Suprapubic skin (tissue), 4 donors: ENCODE results near the gene ADORA3.

Source experiments
- EP300 ChIP-seq: sonication (generic); formaldehyde crosslinking; IDR thresholded peaks from one replicate; pipeline ENCODE4 v1.6.1; 2017; ENCODE audit warnings: antibody characterized with exemption
- POLR2A ChIP-seq, 2 donors: fragments of 450-650 bp; IDR thresholded peaks; one replicate each; pipeline ENCODE4 v1.6.1; 2017; ENCODE audit warnings: antibody characterized with exemption in 2 of 2, mild to moderate bottlenecking in 2 of 2, moderate library complexity in 2 of 2
- POLR2AphosphoS5 ChIP-seq, 3 donors: sonication (generic); formaldehyde crosslinking; IDR thresholded peaks; one replicate each; pipeline ENCODE4 v1.6.1; 2017; ENCODE audit warnings: antibody characterized with exemption in 3 of 3
- TF ChIP-seq, protein P1 (sequence below), 2 donors: fragments of 200-600 bp in 1 of 2; fragments of 450-650 bp in 1 of 2; sonication (generic) in 1 of 2; IDR thresholded peaks; one replicate each; pipeline ENCODE4 v1.5.1; 2016 to 2019; ENCODE audit warnings: antibody characterized with exemption in 2 of 2, mild to moderate bottlenecking in 1 of 2, moderate library complexity in 1 of 2

GRCh38 chr1:111468717-111469100, 34.7 kb downstream of the ADORA3 start:
- TF ChIP-seq, protein P1, sequence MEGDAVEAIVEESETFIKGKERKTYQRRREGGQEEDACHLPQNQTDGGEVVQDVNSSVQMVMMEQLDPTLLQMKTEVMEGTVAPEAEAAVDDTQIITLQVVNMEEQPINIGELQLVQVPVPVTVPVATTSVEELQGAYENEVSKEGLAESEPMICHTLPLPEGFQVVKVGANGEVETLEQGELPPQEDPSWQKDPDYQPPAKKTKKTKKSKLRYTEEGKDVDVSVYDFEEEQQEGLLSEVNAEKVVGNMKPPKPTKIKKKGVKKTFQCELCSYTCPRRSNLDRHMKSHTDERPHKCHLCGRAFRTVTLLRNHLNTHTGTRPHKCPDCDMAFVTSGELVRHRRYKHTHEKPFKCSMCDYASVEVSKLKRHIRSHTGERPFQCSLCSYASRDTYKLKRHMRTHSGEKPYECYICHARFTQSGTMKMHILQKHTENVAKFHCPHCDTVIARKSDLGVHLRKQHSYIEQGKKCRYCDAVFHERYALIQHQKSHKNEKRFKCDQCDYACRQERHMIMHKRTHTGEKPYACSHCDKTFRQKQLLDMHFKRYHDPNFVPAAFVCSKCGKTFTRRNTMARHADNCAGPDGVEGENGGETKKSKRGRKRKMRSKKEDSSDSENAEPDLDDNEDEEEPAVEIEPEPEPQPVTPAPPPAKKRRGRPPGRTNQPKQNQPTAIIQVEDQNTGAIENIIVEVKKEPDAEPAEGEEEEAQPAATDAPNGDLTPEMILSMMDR (IDR thresholded peaks at IDR 0.05), result no peak
- TF ChIP-seq POLR2A (IDR thresholded peaks at IDR 0.05), result no peak
- no peak for TF ChIP-seq POLR2AphosphoS5 (IDR thresholded peaks at IDR 0.05)
- TF ChIP-seq EP300, result no peak
